GM23248 (cell line): ENCODE data around the gene LTBP4. TPM values are rescaled to one million over a fixed set of nuclear protein-coding genes. Genes with fewer than 3 reads are reported as not detected.
A peak's percentile ranks its signal among the peaks of the same experiment; 100 is the strongest.

Experiments used
- DNase-seq: peaks from one replicate; pipeline ENCODE4 v3.0.0-alpha.2; 2015
- H2AFZ ChIP-seq: fragments of 200-600 bp; sonication (generic); 2 replicates; pipeline ENCODE4 v1.6.1; 2016; ENCODE audit warnings: antibody characterized with exemption
- H3F3A ChIP-seq: fragments of 200-600 bp; sonication (generic); 2 replicates; pipeline ENCODE4 v1.6.1; 2016; ENCODE audit warnings: mild to moderate bottlenecking, antibody characterized with exemption, mixed run types; ENCODE audit not compliant: insufficient read depth
- H3K27ac ChIP-seq: fragments of 200-600 bp; sonication (generic); 2 replicates; pipeline ENCODE4 v1.5.1; 2016; ENCODE audit warnings: mild to moderate bottlenecking
- H3K27me3 ChIP-seq: fragments of 200-600 bp; sonication (generic); replicated peaks from 2 replicates; pipeline ENCODE4 v1.6.1; 2016; ENCODE audit warnings: mild to moderate bottlenecking; ENCODE audit not compliant: insufficient read depth
- H3K36me3 ChIP-seq: fragments of 200-600 bp; sonication (generic); 2 replicates; pipeline ENCODE4 v1.6.1; 2016; ENCODE audit warnings: low read depth, mild to moderate bottlenecking
- H3K4me1 ChIP-seq: fragments of 200-600 bp; sonication (generic); 2 replicates; pipeline ENCODE4 v1.6.1; 2016; ENCODE audit warnings: mild to moderate bottlenecking; ENCODE audit not compliant: insufficient read depth
- H3K4me2 ChIP-seq: fragments of 200-600 bp; sonication (generic); one replicate; pipeline ENCODE4 v1.6.1; 2016; ENCODE audit warnings: mild to moderate bottlenecking; ENCODE audit not compliant: unreplicated experiment
- H3K4me3 ChIP-seq: fragments of 200-600 bp; sonication (generic); 2 replicates; pipeline ENCODE4 v1.5.1; 2016; ENCODE audit warnings: mild to moderate bottlenecking
- H3K79me2 ChIP-seq: fragments of 200-600 bp; sonication (generic); 2 replicates; pipeline ENCODE4 v1.6.1; 2016; ENCODE audit warnings: mild to moderate bottlenecking; ENCODE audit not compliant: insufficient read depth
- H3K9ac ChIP-seq: fragments of 200-600 bp; sonication (generic); 2 replicates; pipeline ENCODE4 v1.6.1; 2016; ENCODE audit warnings: mild to moderate bottlenecking
- H3K9me2 ChIP-seq: fragments of 200-600 bp; sonication (generic); 2 replicates; pipeline ENCODE4 v1.6.1; 2016; ENCODE audit warnings: mixed run types, mild to moderate bottlenecking, moderate library complexity; ENCODE audit not compliant: insufficient read depth
- H3K9me3 ChIP-seq: fragments of 200-600 bp; sonication (generic); one replicate; pipeline ENCODE4 v1.6.1; 2017; ENCODE audit warnings: low read depth
- H4K20me1 ChIP-seq: fragments of 200-600 bp; sonication (generic); 2 replicates; pipeline ENCODE4 v1.6.0; 2016; ENCODE audit not compliant: insufficient read depth
- EZH2 ChIP-seq: fragments of 200-600 bp; sonication (generic); IDR thresholded peaks from 2 replicates; pipeline ENCODE4 v1.6.1; 2018; ENCODE audit warnings: antibody characterized with exemption, mild to moderate bottlenecking; ENCODE audit not compliant: insufficient read depth, poor library complexity, severe bottlenecking
- EZH2phosphoT487 ChIP-seq: fragments of 200-600 bp; sonication (generic); IDR thresholded peaks from 2 replicates; pipeline ENCODE4 v1.6.1; 2018; ENCODE audit warnings: antibody characterized with exemption, moderate library complexity, mild to moderate bottlenecking, low read depth; ENCODE audit not compliant: insufficient read depth
- WGBS, 2 experiments: methylation state at CpG; one replicate each; pipeline ENCODE4 v1.1.6; 2015 to 2017; ENCODE audit warnings: low lambda C conversion rate in 2 of 2, low coverage in 1 of 2; ENCODE audit errors: missing lambda C conversion rate in 2 of 2; 5-methylcytosine and 5-hydroxymethylcytosine counted together
- in situ Hi-C: fragments of 300-500 bp; cut with MboI; formaldehyde crosslinking; loops from 2 replicates; pipeline ENCODE4 v1.15.0; 2020
- polyA plus RNA-seq: library from polyadenylated mRNA; unstranded; fragments of >200 nt; fragmentation: Nextera tagmentation; extraction: Ambion mirVana; gene quantifications from 2 replicates; pipeline ENCODE4 v1.2.1, GENCODE V29; 2016
- total RNA-seq: library from RNA; depleted of rRNA; stranded (reverse); fragments of >200 nt; shearing (Covaris generic); gene quantifications from 2 replicates; pipeline ENCODE4 v1.2.3, GENCODE V29; 2014

LTBP4 gene
- total and polyA plus RNA-seq, 2 experiments from 2014 or later: 18.0 to 47.2 TPM

GRCh38 chr19:40594657-40595091 is 6.5 kb upstream of the LTBP4 start:
- 6% methylated on average over 10 to 13 of the region's 13 CpGs for WGBS, 2 experiments
- Histone ChIP-seq H2AFZ (0 out of 2 replicates have a peak overlapping the region, but pooled peaks have one; percentile 9), H3K4me3 (peak overlapping the region; percentile 33), H3K9ac (no peak overlapping the region), H3K79me2 (no peaks in the 10 kb centered on the region), H3K27ac (no peak overlapping the region), H4K20me1 (no peaks in the 10 kb centered on the region), H3K36me3 (no peaks in the 10 kb centered on the region), H3F3A (peaks cover 1% of the 10 kb centered on the region; the same call in 1 of the 2 replicates), H3K4me2 (peak overlapping the region; percentile 50), H3K9me3 (no peaks in the 10 kb centered on the region), H3K27me3 (peaks cover 15% of the 10 kb centered on the region; the same call in 1 of the 2 replicates), H3K4me1 (peaks cover 12% of the 10 kb centered on the region), H3K9me2 (no peaks in the 10 kb centered on the region)
- TF ChIP-seq EZH2 (no peak), EZH2phosphoT487 (no peak)
- peak; percentile 88 for DNase-seq
- in situ Hi-C loops: no loop called here

DNA sequence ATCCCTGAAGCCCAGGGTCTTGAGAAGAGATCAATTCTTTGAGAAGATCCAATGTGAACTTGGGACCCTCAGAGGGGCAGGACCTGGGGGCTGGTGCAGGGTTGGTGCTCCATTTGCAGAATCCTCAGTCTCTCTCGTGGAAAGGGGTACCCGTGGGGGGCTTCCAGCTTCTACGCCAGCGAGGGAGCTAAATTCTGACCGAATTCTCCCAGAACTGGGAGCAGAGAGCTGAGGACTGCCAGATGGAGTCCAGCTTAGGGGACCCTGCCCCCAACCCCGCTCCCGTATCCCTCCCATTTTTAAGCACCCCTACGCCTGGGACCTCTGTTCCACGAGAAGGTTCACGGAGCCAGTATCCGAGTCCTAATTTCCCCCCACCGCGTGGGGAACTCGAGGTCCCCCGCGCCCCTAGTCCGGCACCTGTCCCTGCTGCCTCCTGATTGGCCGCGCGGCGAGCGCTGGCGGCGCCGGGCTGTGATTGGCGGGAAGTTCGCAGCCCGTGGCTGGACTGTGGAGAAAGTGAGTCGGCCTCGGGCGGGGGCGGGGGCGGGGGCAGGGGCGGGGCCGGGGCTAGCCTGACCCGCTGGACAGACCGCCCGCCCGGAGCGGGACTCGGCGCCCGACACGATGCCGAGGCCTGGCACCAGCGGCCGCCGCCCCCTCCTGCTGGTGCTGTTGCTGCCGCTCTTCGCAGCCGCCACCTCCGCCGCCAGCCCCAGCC is 4.4 kb upstream of the LTBP4 start:
- peak; percentile 83 for DNase-seq
- no peaks in the 10 kb centered on the region for H3K9me3 ChIP-seq
- 7% methylated on average over 17 to 31 of the region's 53 CpGs for WGBS, 2 experiments
- H3K36me3 ChIP-seq: no peaks in the 10 kb centered on the region
- H3K9me2 ChIP-seq: no peaks in the 10 kb centered on the region
- H3K4me3 ChIP-seq: peak overlapping the region; percentile 53; the same call in 1 of the 2 replicates
- H3K9ac ChIP-seq: peak overlapping the region; percentile 38; the same call in 1 of the 2 replicates
- H3K4me2 ChIP-seq: peak overlapping the region; percentile 59
- peaks cover 32% of the 10 kb centered on the region; the same call in 1 of the 2 replicates for H3K27me3 ChIP-seq
- peaks cover 3% of the 10 kb centered on the region; the same call in 1 of the 2 replicates for H3F3A ChIP-seq
- in situ Hi-C loops: no loop called here
- TF ChIP-seq EZH2 (no peak), EZH2phosphoT487 (no peak)
- peaks cover 16% of the 10 kb centered on the region for H3K4me1 ChIP-seq
- no peak overlapping the region for H3K27ac ChIP-seq
- H3K79me2 ChIP-seq: no peaks in the 10 kb centered on the region
- H2AFZ ChIP-seq: 0 out of 2 replicates have a peak overlapping the region, but pooled peaks have one; percentile 43
- no peaks in the 10 kb centered on the region for H4K20me1 ChIP-seq

- no peaks in the 10 kb centered on the region for H3K79me2 ChIP-seq
- peaks cover 3% of the 10 kb centered on the region; the same call in 1 of the 2 replicates for H3F3A ChIP-seq
- H2AFZ ChIP-seq: 0 out of 2 replicates have a peak overlapping the region, but pooled peaks have one; percentile 43
- peak overlapping the region; percentile 38; the same call in 1 of the 2 replicates for H3K9ac ChIP-seq
- peak overlapping the region; percentile 59 for H3K4me2 ChIP-seq
- no peaks in the 10 kb centered on the region for H3K36me3 ChIP-seq
- TF ChIP-seq EZH2 (peak; percentile 67), EZH2phosphoT487 (no peak)
- 9 to 10% methylated on average over 17 to 18 of the region's 18 CpGs for WGBS, 2 experiments
- peaks cover 32% of the 10 kb centered on the region; the same call in 1 of the 2 replicates for H3K27me3 ChIP-seq
- no peaks in the 10 kb centered on the region for H3K9me3 ChIP-seq
- H4K20me1 ChIP-seq: no peaks in the 10 kb centered on the region
- H3K9me2 ChIP-seq: no peaks in the 10 kb centered on the region
- in situ Hi-C loops: no loop called here
- peaks cover 20% of the 10 kb centered on the region for H3K4me1 ChIP-seq
- no peak for DNase-seq
- H3K27ac ChIP-seq: no peak overlapping the region
- peak overlapping the region; percentile 53; the same call in 1 of the 2 replicates for H3K4me3 ChIP-seq
These were observed 3.8 kb upstream of the LTBP4 start for GRCh38 chr19:40597329-40597838.

DNA sequence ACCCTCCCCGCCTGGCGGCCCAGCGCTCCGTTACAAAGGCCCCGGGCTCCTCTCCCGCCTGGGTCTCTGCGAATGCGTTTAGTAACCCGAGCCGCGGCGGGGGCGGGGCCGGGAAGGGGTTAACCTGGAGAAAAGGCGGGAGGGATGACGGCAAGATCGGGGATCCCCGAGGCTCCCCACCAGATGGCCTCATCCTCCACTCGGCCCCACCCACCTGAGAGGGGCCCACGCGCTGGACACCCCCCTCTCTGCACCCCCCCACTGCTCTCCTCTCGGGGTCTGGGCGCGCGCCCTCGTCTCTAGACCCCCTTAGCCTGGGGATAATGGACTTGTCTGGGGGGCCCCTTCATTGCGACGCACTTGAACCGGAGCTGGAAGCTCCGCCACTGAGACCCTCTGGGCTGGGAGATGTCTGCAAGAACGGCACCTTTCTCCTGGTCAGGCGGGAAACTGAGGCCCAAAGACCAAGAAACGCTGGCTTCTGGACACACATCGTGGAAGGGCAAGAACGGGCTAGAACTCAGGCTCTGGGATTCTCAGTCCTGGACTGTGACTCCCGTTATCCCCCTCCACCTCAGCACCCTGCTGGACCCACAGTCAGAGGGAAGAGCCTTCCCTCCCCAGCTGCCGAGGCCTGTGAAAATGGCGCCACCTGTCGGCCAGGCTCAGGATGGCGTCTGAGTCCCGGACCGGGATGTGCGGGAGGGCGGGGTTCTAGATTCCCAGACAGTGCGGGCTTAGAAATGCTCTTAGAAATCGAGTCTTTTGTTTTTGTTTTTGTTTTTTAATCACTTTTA is 2.9 kb upstream of the LTBP4 start:
- no peaks in the 10 kb centered on the region for H3K36me3 ChIP-seq
- peaks cover 28% of the 10 kb centered on the region for H3K4me1 ChIP-seq
- no peaks in the 10 kb centered on the region for H3K79me2 ChIP-seq
- WGBS, 2 experiments: 1 to 2% methylated on average over 27 to 46 of the region's 46 CpGs
- no peaks in the 10 kb centered on the region for H4K20me1 ChIP-seq
- peaks cover 32% of the 10 kb centered on the region; the same call in 1 of the 2 replicates for H3K27me3 ChIP-seq
- DNase-seq: peak; percentile 88
- H3K9ac ChIP-seq: no peak overlapping the region
- in situ Hi-C loops: no loop called here
- peak overlapping the region; percentile 30; the same call in 1 of the 2 replicates for H3K4me3 ChIP-seq
- no peak overlapping the region for H3K27ac ChIP-seq
- H3K9me3 ChIP-seq: no peaks in the 10 kb centered on the region
- no peaks in the 10 kb centered on the region for H3K9me2 ChIP-seq
- peaks cover 8% of the 10 kb centered on the region for H3F3A ChIP-seq
- no peak overlapping the region for H2AFZ ChIP-seq
- H3K4me2 ChIP-seq: peak overlapping the region; percentile 61
- no peak for TF ChIP-seq EZH2
- no peak for TF ChIP-seq EZH2phosphoT487
